IPS-15b (cell line): Measurements from ENCODE around the gene ABR.
"Not testable (repeated sequence)": the region's sequence is repeated elsewhere in the genome, so short reads cannot be mapped to it uniquely, and the experiment has no call there.

Experiments used
- H3K27me3 ChIP-seq: one replicate; pipeline ENCODE4 v1.6.1; 2013; ENCODE audit warnings: low read length; ENCODE audit not compliant: control insufficient read depth, insufficient read depth
- H3K36me3 ChIP-seq: one replicate; pipeline ENCODE4 v1.6.1; 2013; ENCODE audit warnings: low read length; ENCODE audit not compliant: control insufficient read depth, insufficient read depth
- H3K4me1 ChIP-seq: one replicate; pipeline ENCODE4 v1.6.1; 2013; ENCODE audit warnings: mild to moderate bottlenecking, low read length; ENCODE audit not compliant: control insufficient read depth, insufficient read depth
- H3K4me3 ChIP-seq: one replicate; pipeline ENCODE4 v1.5.1; 2013; ENCODE audit warnings: low read depth, low read length
- H3K9ac ChIP-seq: one replicate; pipeline ENCODE4 v1.6.1; 2013; ENCODE audit warnings: low read depth, mild to moderate bottlenecking, low read length
- H3K9me3 ChIP-seq: one replicate; pipeline ENCODE4 v1.6.1; 2013; ENCODE audit warnings: mild to moderate bottlenecking, low read length; ENCODE audit not compliant: control insufficient read depth, insufficient read depth

The ABR gene

GRCh38 chr17:1153795-1154546 is 25.8 kb downstream of the ABR start:
- H3K9me3 ChIP-seq, result no peaks in the 10 kb centered on the region

GRCh38 chr17:1152582-1152981 is 27.2 kb downstream of the ABR start:
- not testable (repeated sequence) for H3K9ac ChIP-seq, H3K4me1 ChIP-seq, H3K9me3 ChIP-seq, H3K4me3 ChIP-seq, H3K27me3 ChIP-seq, H3K36me3 ChIP-seq

More at GRCh38 chr17:1153795-1154546, 25.8 kb downstream of the ABR start:
- Histone ChIP-seq H3K4me1 (no peaks in the 10 kb centered on the region), H3K27me3 (no peaks in the 10 kb centered on the region), H3K36me3 (no peaks in the 10 kb centered on the region), H3K9ac (no peak overlapping the region), H3K4me3 (no peak overlapping the region)

GRCh38 chr17:1150863-1151600 is 28.7 kb downstream of the ABR start:
- H3K4me3 ChIP-seq, result no peak overlapping the region
- H3K9ac ChIP-seq, result no peak overlapping the region
- no peaks in the 10 kb centered on the region for H3K9me3 ChIP-seq
- H3K27me3 ChIP-seq, result no peaks in the 10 kb centered on the region
- H3K4me1 ChIP-seq, result no peaks in the 10 kb centered on the region
- H3K36me3 ChIP-seq, result no peaks in the 10 kb centered on the region

- no peaks in the 10 kb centered on the region for H3K9me3 ChIP-seq
- H3K27me3 ChIP-seq, result no peaks in the 10 kb centered on the region
- no peaks in the 10 kb centered on the region for H3K36me3 ChIP-seq
- H3K4me1 ChIP-seq, result no peaks in the 10 kb centered on the region
- H3K4me3 ChIP-seq, result no peak overlapping the region
- no peak overlapping the region for H3K9ac ChIP-seq
These were observed 29.9 kb downstream of the ABR start for GRCh38 chr17:1149869-1150268.

- Histone ChIP-seq H3K4me1 (no peaks in the 10 kb centered on the region), H3K36me3 (no peaks in the 10 kb centered on the region), H3K27me3 (no peaks in the 10 kb centered on the region), H3K9me3 (no peaks in the 10 kb centered on the region), H3K4me3 (no peak overlapping the region), H3K9ac (no peak overlapping the region)
These were observed 32.1 kb downstream of the ABR start for GRCh38 chr17:1147664-1148063.

- no peaks in the 10 kb centered on the region for H3K36me3 ChIP-seq
- H3K27me3 ChIP-seq, result no peaks in the 10 kb centered on the region
- H3K9me3 ChIP-seq, result no peaks in the 10 kb centered on the region
- H3K9ac ChIP-seq, result no peak overlapping the region
- H3K4me1 ChIP-seq, result no peaks in the 10 kb centered on the region
- H3K4me3 ChIP-seq, result no peak overlapping the region
These were observed 33.1 kb downstream of the ABR start for GRCh38 chr17:1146561-1147265.

- Histone ChIP-seq H3K9ac (no peak overlapping the region), H3K4me1 (no peaks in the 10 kb centered on the region), H3K9me3 (no peaks in the 10 kb centered on the region), H3K4me3 (no peak overlapping the region), H3K36me3 (no peaks in the 10 kb centered on the region), H3K27me3 (no peaks in the 10 kb centered on the region)
These were observed 34.3 kb downstream of the ABR start for GRCh38 chr17:1145311-1145986.

GRCh38 chr17:1144162-1144561 is 35.6 kb downstream of the ABR start:
- no peaks in the 10 kb centered on the region for H3K27me3 ChIP-seq
- no peaks in the 10 kb centered on the region for H3K4me1 ChIP-seq
- no peaks in the 10 kb centered on the region for H3K36me3 ChIP-seq
- no peak overlapping the region for H3K4me3 ChIP-seq
- H3K9ac ChIP-seq, result no peak overlapping the region
- no peaks in the 10 kb centered on the region for H3K9me3 ChIP-seq

GRCh38 chr17:1143573-1143972 is 36.2 kb downstream of the ABR start:
- Histone ChIP-seq H3K9me3 (no peaks in the 10 kb centered on the region), H3K36me3 (no peaks in the 10 kb centered on the region), H3K27me3 (no peaks in the 10 kb centered on the region), H3K4me3 (no peak overlapping the region), H3K9ac (no peak overlapping the region), H3K4me1 (no peaks in the 10 kb centered on the region)

GRCh38 chr17:1142561-1142971 is 37.2 kb downstream of the ABR start:
- H3K9ac ChIP-seq, result no peak overlapping the region
- H3K36me3 ChIP-seq, result no peaks in the 10 kb centered on the region
- no peak overlapping the region for H3K4me3 ChIP-seq
- no peaks in the 10 kb centered on the region for H3K27me3 ChIP-seq
- H3K9me3 ChIP-seq, result no peaks in the 10 kb centered on the region
- H3K4me1 ChIP-seq, result no peaks in the 10 kb centered on the region

GRCh38 chr17:1137465-1137894 is 42.3 kb downstream of the ABR start:
- H3K9ac ChIP-seq, result no peak overlapping the region

More at GRCh38 chr17:1137465-1137894, 42.3 kb downstream of the ABR start:
- Histone ChIP-seq H3K4me1 (no peaks in the 10 kb centered on the region), H3K9me3 (no peaks in the 10 kb centered on the region), H3K4me3 (no peak overlapping the region), H3K27me3 (no peaks in the 10 kb centered on the region), H3K36me3 (no peaks in the 10 kb centered on the region)
